HepG2 (cell line): Measurements from ENCODE around the gene GALNT12. TPM values are rescaled to one million over a fixed set of nuclear protein-coding genes. Genes with fewer than 3 reads are reported as not detected.

Experiments
- FOXA1 ChIP-seq, 2 experiments: fragments of 450-650 bp in 1 of 2; sonication (generic) in 1 of 2; formaldehyde crosslinking in 1 of 2; IDR thresholded peaks; 2 replicates each; pipeline versions ENCODE4 v1.4.0 to v1.6.1; 2016 to 2020; ENCODE audit warnings: missing genetic modification reagents in 1 of 2
- HNF4A ChIP-seq: sonication (generic); formaldehyde crosslinking; IDR thresholded peaks from 2 replicates; pipeline ENCODE4 v1.4.0; 2020; ENCODE audit warnings: missing genetic modification reagents
- KLF16 ChIP-seq, 2 experiments: sonication (generic) in 1 of 2; formaldehyde crosslinking in 1 of 2; IDR thresholded peaks; 2 replicates each; pipeline versions ENCODE4 v1.6.1 to v1.8.0; 2016 to 2023; ENCODE audit warnings: missing genetic modification reagents in 2 of 2, missing compliant biosample characterization in 1 of 2
- MLLT10 ChIP-seq: sonication (generic); formaldehyde crosslinking; IDR thresholded peaks from 2 replicates; pipeline ENCODE4 v1.4.0; 2020; ENCODE audit warnings: missing genetic modification reagents
- NKX3-1 ChIP-seq: sonication (generic); formaldehyde crosslinking; IDR thresholded peaks from 2 replicates; pipeline ENCODE4 v1.5.0; 2020; ENCODE audit warnings: missing genetic modification reagents
- POLR2A ChIP-seq, 2 experiments: IDR thresholded peaks; 2 replicates each; pipeline ENCODE4 v1.6.1; 2011; ENCODE audit warnings: low read depth in 2 of 2, low read length in 2 of 2, mild to moderate bottlenecking in 1 of 2, moderate library complexity in 1 of 2; ENCODE audit not compliant: insufficient read depth in 1 of 2
- ZNF33B ChIP-seq: sonication (generic); formaldehyde crosslinking; IDR thresholded peaks from 2 replicates; pipeline ENCODE4 v1.5.1; 2020; ENCODE audit warnings: mild to moderate bottlenecking, missing genetic modification reagents
- ZNF354B ChIP-seq: sonication (generic); formaldehyde crosslinking; IDR thresholded peaks from 2 replicates; pipeline ENCODE4 v1.8.0; 2022; ENCODE audit warnings: mild to moderate bottlenecking, missing genetic modification reagents
- ZNF615 ChIP-seq: sonication (generic); formaldehyde crosslinking; IDR thresholded peaks from 2 replicates; pipeline ENCODE4 v1.5.0; 2020; ENCODE audit warnings: mild to moderate bottlenecking, missing genetic modification reagents, borderline replicate concordance
- polyA plus RNA-seq, 8 experiments: library from polyadenylated mRNA; depleted of rRNA in 3 of 8; stranded (reverse) in 7 of 8; unstranded in 1 of 8; fragments of >200 nt; fragmentation: Illumina TruSeq in 4 of 8; extraction: Trizol in 4 of 8; gene quantifications; 2 replicates each; pipeline versions ENCODE4 v1.2.1 to v1.2.3, GENCODE V29; 2011 to 2016; ENCODE audit warnings: low read depth in 4 of 8, missing spikeins in 1 of 8, mixed read lengths in 1 of 8; ENCODE audit not compliant: insufficient read depth in 1 of 8
- total RNA-seq, 5 experiments: library from RNA; depleted of rRNA; stranded (reverse); fragments of >200 nt; fragmentation: Illumina TruSeq; extraction: Trizol; gene quantifications; 2 replicates each; pipeline ENCODE4 v1.2.3, GENCODE V29; 2016; ENCODE audit warnings: low read depth in 1 of 5
- TF ChIP-seq, protein P1 (sequence below): sonication (generic); formaldehyde crosslinking; IDR thresholded peaks from 2 replicates; pipeline ENCODE4 v1.4.0; 2020; ENCODE audit warnings: missing genetic modification reagents
- TF ChIP-seq, protein P2 (sequence below): sonication (generic); formaldehyde crosslinking; IDR thresholded peaks from 2 replicates; pipeline ENCODE4 v1.8.1; 2023; ENCODE audit warnings: mild to moderate bottlenecking, moderate library complexity, missing genetic modification reagents
- TF ChIP-seq, protein P3 (sequence below): sonication (generic); formaldehyde crosslinking; IDR thresholded peaks from 2 replicates; pipeline ENCODE4 v1.8.0; 2022; ENCODE audit warnings: mild to moderate bottlenecking, missing genetic modification reagents; ENCODE audit not compliant: insufficient replicate concordance
- TF ChIP-seq, protein P4 (sequence below): sonication (generic); formaldehyde crosslinking; IDR thresholded peaks from 2 replicates; pipeline ENCODE4 v1.4.0; 2020; ENCODE audit warnings: missing genetic modification reagents
- TF ChIP-seq, protein P5 (sequence below): sonication (generic); formaldehyde crosslinking; conservative IDR thresholded peaks from 2 replicates; pipeline ENCODE4 v1.4.0; 2020; ENCODE audit warnings: missing genetic modification reagents
- TF ChIP-seq, protein P6 (sequence below): sonication (generic); formaldehyde crosslinking; IDR thresholded peaks from 2 replicates; pipeline ENCODE4 v1.4.0; 2020; ENCODE audit warnings: missing genetic modification reagents, borderline replicate concordance
- TF ChIP-seq, protein P7 (sequence below): sonication (generic); formaldehyde crosslinking; IDR thresholded peaks from 2 replicates; pipeline ENCODE4 v1.8.0; 2023; ENCODE audit warnings: mild to moderate bottlenecking, missing genetic modification reagents

Gene GALNT12
- total and polyA plus RNA-seq, 2 of the 13 experiments (the other 11 are each of a cell fraction or from before 2014, with no cell fraction given), result 0.07 TPM; not detected in 1

DNA sequence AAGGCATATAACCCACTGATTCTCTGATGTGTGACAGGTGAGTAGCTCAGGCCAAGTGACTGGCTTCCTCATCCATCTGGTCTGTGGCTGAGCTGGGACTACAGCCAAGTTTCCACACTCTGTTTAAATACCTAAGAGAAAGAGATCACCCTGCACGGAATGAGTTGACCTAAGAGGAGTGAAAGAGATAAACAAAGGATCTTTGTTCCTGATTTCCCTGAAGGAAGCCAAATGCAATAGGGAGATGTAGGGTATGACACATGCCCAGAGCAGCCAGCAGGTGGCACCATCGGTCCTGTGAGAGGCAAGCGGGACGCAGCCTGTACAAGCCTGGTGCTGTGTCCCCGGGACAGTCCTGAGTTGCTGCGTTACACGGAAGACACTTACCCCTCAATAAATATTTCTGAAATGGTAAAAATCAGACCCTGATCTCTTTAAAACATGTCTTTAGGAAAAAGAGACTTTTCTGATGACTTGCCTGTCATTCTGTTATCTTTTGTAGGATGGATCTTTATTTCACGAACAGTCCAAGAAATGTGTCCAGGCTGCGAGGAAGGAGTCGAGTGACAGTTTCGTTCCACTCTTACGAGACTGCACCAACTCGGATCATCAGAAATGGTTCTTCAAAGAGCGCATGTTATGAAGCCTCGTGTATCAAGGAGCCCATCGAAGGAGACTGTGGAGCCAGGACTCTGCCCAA lies 41.1 kb downstream of the GALNT12 start (continued):
- TF ChIP-seq, protein P1, sequence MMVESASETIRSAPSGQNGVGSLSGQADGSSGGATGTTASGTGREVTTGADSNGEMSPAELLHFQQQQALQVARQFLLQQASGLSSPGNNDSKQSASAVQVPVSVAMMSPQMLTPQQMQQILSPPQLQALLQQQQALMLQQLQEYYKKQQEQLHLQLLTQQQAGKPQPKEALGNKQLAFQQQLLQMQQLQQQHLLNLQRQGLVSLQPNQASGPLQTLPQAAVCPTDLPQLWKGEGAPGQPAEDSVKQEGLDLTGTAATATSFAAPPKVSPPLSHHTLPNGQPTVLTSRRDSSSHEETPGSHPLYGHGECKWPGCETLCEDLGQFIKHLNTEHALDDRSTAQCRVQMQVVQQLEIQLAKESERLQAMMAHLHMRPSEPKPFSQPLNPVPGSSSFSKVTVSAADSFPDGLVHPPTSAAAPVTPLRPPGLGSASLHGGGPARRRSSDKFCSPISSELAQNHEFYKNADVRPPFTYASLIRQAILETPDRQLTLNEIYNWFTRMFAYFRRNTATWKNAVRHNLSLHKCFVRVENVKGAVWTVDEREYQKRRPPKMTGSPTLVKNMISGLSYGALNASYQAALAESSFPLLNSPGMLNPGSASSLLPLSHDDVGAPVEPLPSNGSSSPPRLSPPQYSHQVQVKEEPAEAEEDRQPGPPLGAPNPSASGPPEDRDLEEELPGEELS (CRISPR knock-in tag), result peak; percentile 64
- TF ChIP-seq FOXA1 (IDR thresholded peaks at IDR 0.05), result no peak
- TF ChIP-seq FOXA1 (CRISPR knock-in tag; IDR thresholded peaks at IDR 0.05), result no peak; the same call in 1 of the 2 replicates
- TF ChIP-seq HNF4A, result no peak
- TF ChIP-seq, protein P2, sequence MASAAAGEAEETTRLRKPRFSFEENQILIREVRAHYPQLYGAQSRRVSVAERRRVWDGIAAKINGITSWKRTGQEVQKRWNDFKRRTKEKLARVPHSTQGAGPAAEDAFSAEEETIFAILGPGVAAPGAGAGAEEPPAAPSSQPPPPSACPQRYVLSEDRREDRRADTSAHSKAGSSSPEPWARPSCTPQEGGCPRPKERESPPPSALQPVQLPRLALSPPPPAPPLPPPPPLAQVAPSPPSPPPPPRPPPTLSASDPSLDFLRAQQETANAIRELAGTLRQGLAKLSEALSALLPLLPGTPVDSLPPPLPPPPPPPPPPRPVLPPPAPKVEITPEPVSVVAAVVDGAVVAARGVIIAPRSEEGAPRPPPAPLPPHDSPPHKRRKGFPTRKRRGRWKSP (CRISPR knock-in tag), result no peak
- no peak for TF ChIP-seq POLR2A (IDR thresholded peaks at IDR 0.05; ENCODE audit: insufficient read depth in 1 of 2, low read depth in 2 of 2, low read length in 2 of 2)
- no peak for TF ChIP-seq ZNF33B (CRISPR knock-in tag)
- no peak for TF ChIP-seq ZNF354B (CRISPR knock-in tag)
- TF ChIP-seq, protein P3, sequence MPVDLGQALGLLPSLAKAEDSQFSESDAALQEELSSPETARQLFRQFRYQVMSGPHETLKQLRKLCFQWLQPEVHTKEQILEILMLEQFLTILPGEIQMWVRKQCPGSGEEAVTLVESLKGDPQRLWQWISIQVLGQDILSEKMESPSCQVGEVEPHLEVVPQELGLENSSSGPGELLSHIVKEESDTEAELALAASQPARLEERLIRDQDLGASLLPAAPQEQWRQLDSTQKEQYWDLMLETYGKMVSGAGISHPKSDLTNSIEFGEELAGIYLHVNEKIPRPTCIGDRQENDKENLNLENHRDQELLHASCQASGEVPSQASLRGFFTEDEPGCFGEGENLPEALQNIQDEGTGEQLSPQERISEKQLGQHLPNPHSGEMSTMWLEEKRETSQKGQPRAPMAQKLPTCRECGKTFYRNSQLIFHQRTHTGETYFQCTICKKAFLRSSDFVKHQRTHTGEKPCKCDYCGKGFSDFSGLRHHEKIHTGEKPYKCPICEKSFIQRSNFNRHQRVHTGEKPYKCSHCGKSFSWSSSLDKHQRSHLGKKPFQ (CRISPR knock-in tag), result no peak
- TF ChIP-seq, protein P4, sequence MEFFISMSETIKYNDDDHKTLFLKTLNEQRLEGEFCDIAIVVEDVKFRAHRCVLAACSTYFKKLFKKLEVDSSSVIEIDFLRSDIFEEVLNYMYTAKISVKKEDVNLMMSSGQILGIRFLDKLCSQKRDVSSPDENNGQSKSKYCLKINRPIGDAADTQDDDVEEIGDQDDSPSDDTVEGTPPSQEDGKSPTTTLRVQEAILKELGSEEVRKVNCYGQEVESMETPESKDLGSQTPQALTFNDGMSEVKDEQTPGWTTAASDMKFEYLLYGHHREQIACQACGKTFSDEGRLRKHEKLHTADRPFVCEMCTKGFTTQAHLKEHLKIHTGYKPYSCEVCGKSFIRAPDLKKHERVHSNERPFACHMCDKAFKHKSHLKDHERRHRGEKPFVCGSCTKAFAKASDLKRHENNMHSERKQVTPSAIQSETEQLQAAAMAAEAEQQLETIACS (CRISPR knock-in tag), result no peak
- no peak for TF ChIP-seq MLLT10 (CRISPR knock-in tag)
- TF ChIP-seq, protein P5, sequence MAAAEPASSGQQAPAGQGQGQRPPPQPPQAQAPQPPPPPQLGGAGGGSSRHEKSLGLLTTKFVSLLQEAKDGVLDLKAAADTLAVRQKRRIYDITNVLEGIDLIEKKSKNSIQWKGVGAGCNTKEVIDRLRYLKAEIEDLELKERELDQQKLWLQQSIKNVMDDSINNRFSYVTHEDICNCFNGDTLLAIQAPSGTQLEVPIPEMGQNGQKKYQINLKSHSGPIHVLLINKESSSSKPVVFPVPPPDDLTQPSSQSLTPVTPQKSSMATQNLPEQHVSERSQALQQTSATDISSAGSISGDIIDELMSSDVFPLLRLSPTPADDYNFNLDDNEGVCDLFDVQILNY (CRISPR knock-in tag), result no peak
- TF ChIP-seq ZNF615 (CRISPR knock-in tag), result no peak
- TF ChIP-seq, protein P6, sequence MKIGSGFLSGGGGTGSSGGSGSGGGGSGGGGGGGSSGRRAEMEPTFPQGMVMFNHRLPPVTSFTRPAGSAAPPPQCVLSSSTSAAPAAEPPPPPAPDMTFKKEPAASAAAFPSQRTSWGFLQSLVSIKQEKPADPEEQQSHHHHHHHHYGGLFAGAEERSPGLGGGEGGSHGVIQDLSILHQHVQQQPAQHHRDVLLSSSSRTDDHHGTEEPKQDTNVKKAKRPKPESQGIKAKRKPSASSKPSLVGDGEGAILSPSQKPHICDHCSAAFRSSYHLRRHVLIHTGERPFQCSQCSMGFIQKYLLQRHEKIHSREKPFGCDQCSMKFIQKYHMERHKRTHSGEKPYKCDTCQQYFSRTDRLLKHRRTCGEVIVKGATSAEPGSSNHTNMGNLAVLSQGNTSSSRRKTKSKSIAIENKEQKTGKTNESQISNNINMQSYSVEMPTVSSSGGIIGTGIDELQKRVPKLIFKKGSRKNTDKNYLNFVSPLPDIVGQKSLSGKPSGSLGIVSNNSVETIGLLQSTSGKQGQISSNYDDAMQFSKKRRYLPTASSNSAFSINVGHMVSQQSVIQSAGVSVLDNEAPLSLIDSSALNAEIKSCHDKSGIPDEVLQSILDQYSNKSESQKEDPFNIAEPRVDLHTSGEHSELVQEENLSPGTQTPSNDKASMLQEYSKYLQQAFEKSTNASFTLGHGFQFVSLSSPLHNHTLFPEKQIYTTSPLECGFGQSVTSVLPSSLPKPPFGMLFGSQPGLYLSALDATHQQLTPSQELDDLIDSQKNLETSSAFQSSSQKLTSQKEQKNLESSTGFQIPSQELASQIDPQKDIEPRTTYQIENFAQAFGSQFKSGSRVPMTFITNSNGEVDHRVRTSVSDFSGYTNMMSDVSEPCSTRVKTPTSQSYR (CRISPR knock-in tag), result no peak
- TF ChIP-seq KLF16 (CRISPR knock-in tag; IDR thresholded peaks at IDR 0.05), result peak in 1 of 2 experiments; percentile 53; a peak in 1 of 4 replicates
- TF ChIP-seq, protein P7, sequence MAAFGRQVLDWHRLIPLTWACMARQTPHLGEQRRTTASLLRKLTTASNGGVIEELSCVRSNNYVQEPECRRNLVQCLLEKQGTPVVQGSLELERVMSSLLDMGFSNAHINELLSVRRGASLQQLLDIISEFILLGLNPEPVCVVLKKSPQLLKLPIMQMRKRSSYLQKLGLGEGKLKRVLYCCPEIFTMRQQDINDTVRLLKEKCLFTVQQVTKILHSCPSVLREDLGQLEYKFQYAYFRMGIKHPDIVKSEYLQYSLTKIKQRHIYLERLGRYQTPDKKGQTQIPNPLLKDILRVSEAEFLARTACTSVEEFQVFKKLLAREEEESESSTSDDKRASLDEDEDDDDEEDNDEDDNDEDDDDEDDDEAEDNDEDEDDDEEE (CRISPR knock-in tag), result no peak
- TF ChIP-seq NKX3-1 (CRISPR knock-in tag), result no peak
